Measurements from ENCODE around the gene KCNH6. TPM values are rescaled to one million over a fixed set of nuclear protein-coding genes. Genes with fewer than 3 reads are reported as not detected.

KCNH6 gene
- total RNA-seq, 1 experiment from 2014 or later, result 1.6 TPM

GRCh38 chr17:63542942-63543821 lies 20.0 kb downstream of the KCNH6 start:
- no peak overlapping the region for H2BK120ac ChIP-seq (ENCODE audit: low read depth, low read length, poor library complexity, severe bottlenecking)
- no peak overlapping the region for H3K23ac ChIP-seq (ENCODE audit: insufficient read length, low read depth, low read length)
- H2AFZ ChIP-seq (ENCODE audit: low read length), result no peak overlapping the region
- H3K27me3 ChIP-seq (ENCODE audit: insufficient read depth, low read length), result no peaks in the 10 kb centered on the region; the same call in 1 of the 2 replicates
- H3K56ac ChIP-seq (ENCODE audit: insufficient read length, low read depth, low read length), result no peak overlapping the region
- peaks cover 11% of the 10 kb centered on the region for H3K27me3 Mint-ChIP-seq (ENCODE audit: low read depth)
- H3K9me3 ChIP-seq (ENCODE audit: control insufficient read depth, low read depth, low read length), result no peaks in the 10 kb centered on the region
- no peak overlapping the region for H3K27ac ChIP-seq (ENCODE audit: insufficient read length, low read depth, low read length)
- no peak overlapping the region for H3K4me3 Mint-ChIP-seq
- H4K5ac ChIP-seq (ENCODE audit: insufficient read length, low read depth, low read length), result no peak overlapping the region
- H3K36me3 Mint-ChIP-seq (ENCODE audit: insufficient read depth in 1 of 3, low read depth in 3 of 3), result no peaks in the 10 kb centered on the region
- no peak overlapping the region for H2BK5ac ChIP-seq (ENCODE audit: insufficient read length, low read length)
- DNase-seq, result no peak
- H3K79me1 ChIP-seq (ENCODE audit: insufficient read depth, low read depth, low read length, poor library complexity, severe bottlenecking), result no peaks in the 10 kb centered on the region
- H2BK20ac ChIP-seq (ENCODE audit: low read depth, low read length, poor library complexity, severe bottlenecking), result no peak overlapping the region
- H3K9ac ChIP-seq (ENCODE audit: extremely low read depth, insufficient read length, low read length), result no peak overlapping the region
- no peaks in the 10 kb centered on the region for H3K79me2 ChIP-seq (ENCODE audit: insufficient read depth, low read length)
- H2BK15ac ChIP-seq (ENCODE audit: low read depth, low read length), result no peak overlapping the region
- H3K23me2 ChIP-seq (ENCODE audit: insufficient read length, low read depth, low read length, poor library complexity, severe bottlenecking), result peaks cover 4% of the 10 kb centered on the region
- H3K9me3 Mint-ChIP-seq, result no peaks in the 10 kb centered on the region; a peak in 1 of 5 replicates
- H3K4me1 ChIP-seq (ENCODE audit: insufficient read depth, low read length), result no peaks in the 10 kb centered on the region; the same call in 1 of the 2 replicates
- H3K4me1 Mint-ChIP-seq, result peaks cover 8 to 19% of the 10 kb centered on the region in 2 experiments
- H4K8ac ChIP-seq (replicated peaks; ENCODE audit: insufficient read length, low read depth, low read length), result no peak overlapping the region
- no peak overlapping the region for H2BK12ac ChIP-seq (ENCODE audit: insufficient read length, low read depth, low read length)
- WGBS (ENCODE audit: extremely low coverage, insufficient read length, low lambda C conversion rate), result no CpG with 5 or more reads among the region's 15 CpGs
- no peak overlapping the region for H3K4me2 ChIP-seq (ENCODE audit: insufficient read depth, insufficient read length, low read length)
- H4K20me1 ChIP-seq (ENCODE audit: control insufficient read depth, insufficient read depth, insufficient read length), result no peaks in the 10 kb centered on the region
- no peak overlapping the region for H2AK5ac ChIP-seq (ENCODE audit: insufficient read length, low read length)
- H3K4ac ChIP-seq (ENCODE audit: low read depth, low read length), result no peak overlapping the region
- no peak overlapping the region for H3K18ac ChIP-seq (ENCODE audit: insufficient read length, low read depth, low read length)
- H3T11ph ChIP-seq (ENCODE audit: low read length), result no peak overlapping the region
- no peak overlapping the region for H4K91ac ChIP-seq (ENCODE audit: insufficient read length, low read depth, low read length)
- H3K14ac ChIP-seq (ENCODE audit: insufficient read depth, low read length), result no peak overlapping the region
- no peak for TF ChIP-seq CTCF (conservative IDR thresholded peaks at IDR 0.05)
- no peak overlapping the region for H3K27ac Mint-ChIP-seq

Data from H9 (cell line).